A549 (cell line): ENCODE results near the gene ANO9. TPM values are rescaled to one million over a fixed set of nuclear protein-coding genes. Genes with fewer than 3 reads are reported as not detected.

ENCODE experiments used
- ATAC-seq, 2 experiments: fragments of 200-7000 bp in 1 of 2; fragments of >200 bp in 1 of 2; cut with Nextera tagmentation in 1 of 2; cut with Tn5 transposase in 1 of 2; 3 replicates each; pipeline versions ENCODE4 v1.8.0 to v1.9.1; 2018 to 2020; ENCODE audit warnings: mild to moderate bottlenecking in 1 of 2, moderate library complexity in 1 of 2
- CTCF ChIA-PET: fragments of 300-600 bp; sonication (Branson Sonifier 250); formaldehyde crosslinking; extraction: SDS; loops from one replicate; lab custom pipeline; 2021; ENCODE audit warnings: antibody characterized with exemption, inconsistent platforms; lab: Yijun Ruan, JAX
- POLR2A ChIA-PET: fragments of 350-600 bp; formaldehyde crosslinking; extraction: SDS; loops from one replicate; lab custom pipeline; 2021; ENCODE audit warnings: antibody characterized with exemption, inconsistent platforms; lab: Yijun Ruan, JAX
- DNase-seq, 2 experiments: peaks; one replicate each; pipeline versions ENCODE4 v3.0.0 to v3.0.0-alpha.2; 2011 to 2016; ENCODE audit warnings: low read depth in 1 of 2, low spot score in 1 of 2
- FAIRE-seq: peaks from 2 replicates; lab custom pipeline; 2011; peaks lifted over from hg19 to GRCh38; lab: Jason Lieb, UNC
- H3K27ac ChIP-seq, 2 experiments: fragments of >200 bp; sonication (Bioruptor Twin); formaldehyde crosslinking; 3 replicates each; pipeline ENCODE4 v1.5.1; 2016 to 2017
- H3K4me1 ChIP-seq: fragments of >200 bp; sonication (Bioruptor Twin); formaldehyde crosslinking; 3 replicates; pipeline ENCODE4 v1.6.1; 2016
- H3K4me2 ChIP-seq: fragments of >200 bp; sonication (Bioruptor Twin); formaldehyde crosslinking; 3 replicates; pipeline ENCODE4 v1.6.1; 2016
- H3K4me3 ChIP-seq: fragments of >200 bp; sonication (Bioruptor Twin); formaldehyde crosslinking; 3 replicates; pipeline ENCODE4 v1.5.1; 2016
- H3K9me3 ChIP-seq: fragments of >200 bp; sonication (Bioruptor Twin); formaldehyde crosslinking; 3 replicates; pipeline ENCODE4 v1.6.1; 2016
- BHLHE40 ChIP-seq: IDR thresholded peaks from 2 replicates; pipeline ENCODE4 v1.6.1; 2012; ENCODE audit warnings: low read depth, low read length, inconsistent platforms
- CBX8 ChIP-seq: fragments of 200-600 bp; sonication (generic); IDR thresholded peaks from 2 replicates; pipeline ENCODE4 v1.6.1; 2016
- CEBPB ChIP-seq, 2 experiments: fragments of >200 bp in 1 of 2; sonication (Bioruptor Twin) in 1 of 2; formaldehyde crosslinking in 1 of 2; IDR thresholded peaks; 2 replicates each; pipeline ENCODE4 v1.6.1; 2012 to 2016
- CHD4 ChIP-seq: fragments of 200-600 bp; sonication (generic); IDR thresholded peaks from 2 replicates; pipeline ENCODE4 v1.6.1; 2016; ENCODE audit warnings: antibody characterized with exemption, mild to moderate bottlenecking, borderline replicate concordance
- CTCF ChIP-seq: fragments of >200 bp; sonication (Bioruptor Twin); formaldehyde crosslinking; IDR thresholded peaks from 3 replicates; pipeline ENCODE4 v1.5.1; 2016
- E2F6 ChIP-seq: IDR thresholded peaks from 2 replicates; pipeline ENCODE4 v1.6.1; 2012; ENCODE audit warnings: low read depth, borderline replicate concordance
- EHF ChIP-seq: fragments of 250-450 bp; sonication (Bioruptor Pico); IDR thresholded peaks from 2 replicates; pipeline ENCODE4 v1.5.0; 2020; ENCODE audit warnings: mild to moderate bottlenecking
- FOSL2 ChIP-seq, 2 experiments: fragments of 450-650 bp in 1 of 2; fragments of >200 bp in 1 of 2; sonication (Bioruptor Twin) in 1 of 2; formaldehyde crosslinking; IDR thresholded peaks; 2 replicates each; pipeline versions ENCODE4 v1.5.0 to v1.6.1; 2016 to 2020; ENCODE audit warnings: mild to moderate bottlenecking in 1 of 2, moderate library complexity in 1 of 2
- FOXS1 ChIP-seq: fragments of 250-450 bp; sonication (Bioruptor Pico); IDR thresholded peaks from 2 replicates; pipeline ENCODE4 v1.5.0; 2020; ENCODE audit warnings: mild to moderate bottlenecking, moderate library complexity
- GATA3 ChIP-seq: IDR thresholded peaks from 2 replicates; pipeline ENCODE4 v1.6.1; 2012; ENCODE audit warnings: borderline replicate concordance
- HES2 ChIP-seq: fragments of >200 bp; sonication (Bioruptor Twin); formaldehyde crosslinking; IDR thresholded peaks from 2 replicates; pipeline ENCODE4 v1.6.1; 2016
- HMGXB4 ChIP-seq: fragments of 250-450 bp; sonication (Bioruptor Pico); IDR thresholded peaks from 2 replicates; pipeline ENCODE4 v1.5.0; 2021; ENCODE audit warnings: mild to moderate bottlenecking, moderate library complexity, borderline replicate concordance
- HOXA7 ChIP-seq: fragments of 250-450 bp; sonication (Bioruptor Pico); IDR thresholded peaks from 2 replicates; pipeline ENCODE4 v1.5.0; 2020; ENCODE audit warnings: mild to moderate bottlenecking, moderate library complexity
- JUN ChIP-seq, 2 experiments: fragments of >200 bp; sonication (Bioruptor Twin); formaldehyde crosslinking; IDR thresholded peaks; 2 replicates in 1 of 2; 3 replicates in 1 of 2; pipeline ENCODE4 v1.6.1; 2016 to 2017
- KDM1A ChIP-seq: fragments of 200-600 bp; sonication (generic); IDR thresholded peaks from 2 replicates; pipeline ENCODE4 v1.6.1; 2016; ENCODE audit warnings: low read depth, mild to moderate bottlenecking
- MAFK ChIP-seq: fragments of 450-650 bp; IDR thresholded peaks from 2 replicates; pipeline ENCODE4 v1.6.1; 2014; ENCODE audit not compliant: partially characterized antibody
- NFE2L2 ChIP-seq: fragments of 150-350 bp; conservative IDR thresholded peaks from 2 replicates; pipeline ENCODE4 v1.6.1; 2014; ENCODE audit warnings: low read length
- NR3C1 ChIP-seq: fragments of >200 bp; sonication (Bioruptor Twin); formaldehyde crosslinking; IDR thresholded peaks from 3 replicates; pipeline ENCODE4 v1.6.1; 2017
- PHF8 ChIP-seq: fragments of 200-600 bp; sonication (generic); IDR thresholded peaks from 2 replicates; pipeline ENCODE4 v1.6.1; 2016; ENCODE audit warnings: low read depth, mild to moderate bottlenecking, antibody characterized with exemption, moderate library complexity, borderline replicate concordance
- POLR2A ChIP-seq: IDR thresholded peaks from 2 replicates; pipeline ENCODE4 v1.6.1; 2012; ENCODE audit warnings: mild to moderate bottlenecking, low read length
- RARB ChIP-seq: fragments of 250-450 bp; sonication (Bioruptor Pico); IDR thresholded peaks from 2 replicates; pipeline ENCODE4 v1.8.0; 2021; ENCODE audit warnings: mild to moderate bottlenecking, moderate library complexity
- RNF2 ChIP-seq: fragments of 200-600 bp; sonication (generic); IDR thresholded peaks from 2 replicates; pipeline ENCODE4 v1.6.1; 2016; ENCODE audit warnings: low read depth, mild to moderate bottlenecking, antibody characterized with exemption, moderate library complexity, borderline replicate concordance
- SREBF2 ChIP-seq: fragments of 450-650 bp; IDR thresholded peaks from 2 replicates; pipeline ENCODE4 v1.6.1; 2014; ENCODE audit warnings: mild to moderate bottlenecking, moderate library complexity
- TFCP2L1 ChIP-seq: fragments of 250-450 bp; sonication (Bioruptor Pico); IDR thresholded peaks from 2 replicates; pipeline ENCODE4 v1.5.0; 2021; ENCODE audit warnings: mild to moderate bottlenecking
- USF2 ChIP-seq: fragments of 450-650 bp; IDR thresholded peaks from 2 replicates; pipeline ENCODE4 v1.6.1; 2014; ENCODE audit warnings: antibody characterized with exemption
- ZSCAN20 ChIP-seq: fragments of 250-450 bp; sonication (Bioruptor Pico); IDR thresholded peaks from 2 replicates; pipeline ENCODE4 v1.8.0; 2022; ENCODE audit warnings: mild to moderate bottlenecking, moderate library complexity
- WGBS: methylation state at CpG from one replicate; pipeline ENCODE4 v1.1.6; 2017; ENCODE audit errors: missing lambda C conversion rate; 5-methylcytosine and 5-hydroxymethylcytosine counted together
- polyA plus RNA-seq, 4 experiments: library from polyadenylated mRNA; depleted of rRNA in 3 of 4; stranded (reverse); fragments of >200 nt; fragmentation: RNase III in 1 of 4; extraction: RNeasy Plus Mini Kit Qiagen cat#74134 plus additional on column Dnase treatment in 1 of 4; gene quantifications; 2 replicates in 3 of 4; 3 replicates in 1 of 4; pipeline ENCODE4 v1.2.3, GENCODE V29; 2011 to 2017

ANO9 gene
- polyA plus RNA-seq, 2 of the 4 experiments (the other 2 are of a cell fraction), result 0.50 to 0.66 TPM

GRCh38 chr11:453564-453963 lies 11.8 kb upstream of the ANO9 start:
- H3K9me3 ChIP-seq, result no peaks in the 10 kb centered on the region
- 91% methylated on average over 12 of the region's 13 CpGs for WGBS
- CTCF ChIA-PET, result interaction anchor here (0.8 to 8.4 kb wide), 4 partner anchors 14 to 57 kb away, joined by 3 to 112 read pairs (median 8); no protein-coding TSS in a partner anchor
- H3K4me2 ChIP-seq, result no peak overlapping the region
- H3K4me1 ChIP-seq, result peaks cover 18% of the 10 kb centered on the region
- TF ChIP-seq CTCF, result no peak
- TF ChIP-seq BHLHE40, result no peak
- no peak for TF ChIP-seq HOXA7 (CRISPR knock-in tag)
- TF ChIP-seq RNF2, result no peak
- TF ChIP-seq PHF8, result no peak
- TF ChIP-seq USF2, result no peak
- TF ChIP-seq CEBPB (IDR thresholded peaks at IDR 0.05), result no peak
- no peak for TF ChIP-seq EHF (CRISPR knock-in tag)
- TF ChIP-seq FOSL2 (IDR thresholded peaks at IDR 0.05), result no peak
- no peak for TF ChIP-seq FOSL2 (CRISPR knock-in tag; IDR thresholded peaks at IDR 0.05)
- no peak for TF ChIP-seq FOXS1 (CRISPR knock-in tag)
- no peak for TF ChIP-seq GATA3
- POLR2A ChIA-PET, result no interaction called here
- H3K27ac ChIP-seq, result no peak overlapping the region
- ATAC-seq (no peak), FAIRE-seq (no peak), DNase-seq (no peak)
- no peak overlapping the region for H3K4me3 ChIP-seq

- no peak for DNase-seq
- ATAC-seq, result no peak
- CTCF ChIA-PET, result interaction anchor here (0.8 to 8.4 kb wide), 4 partner anchors 13 to 56 kb away, joined by 3 to 112 read pairs (median 8); no protein-coding TSS in a partner anchor
- Histone ChIP-seq H3K4me1 (peaks cover 18% of the 10 kb centered on the region), H3K4me2 (no peak overlapping the region)
- FAIRE-seq, result no peak
- no peak for TF ChIP-seq RARB (CRISPR knock-in tag)
- no peak for TF ChIP-seq CHD4
- no peak for TF ChIP-seq POLR2A
- TF ChIP-seq JUN (IDR thresholded peaks at IDR 0.05), result no peak
- TF ChIP-seq KDM1A, result no peak
- no peak for TF ChIP-seq TFCP2L1 (CRISPR knock-in tag)
- no peak for TF ChIP-seq NFE2L2
- no peak for TF ChIP-seq MAFK
- no peak for TF ChIP-seq HES2
- TF ChIP-seq NR3C1, result no peak
- no peak for TF ChIP-seq ZSCAN20 (CRISPR knock-in tag)
- no peak for TF ChIP-seq SREBF2
- no peak for TF ChIP-seq E2F6
- TF ChIP-seq CBX8, result no peak
- no peak for TF ChIP-seq HMGXB4 (CRISPR knock-in tag)
- TF ChIP-seq, all 56 proteins: peak for 0
- WGBS, result 85% methylated on average over 19 of the region's 19 CpGs
- Histone ChIP-seq H3K9me3 (no peaks in the 10 kb centered on the region), H3K4me3 (no peak overlapping the region), H3K27ac (no peak overlapping the region)
- POLR2A ChIA-PET, result no interaction called here
These were observed 11.2 kb upstream of the ANO9 start for GRCh38 chr11:452916-453527.
